ENCODE results near the gene AASDH.

The AASDH gene, protein sequence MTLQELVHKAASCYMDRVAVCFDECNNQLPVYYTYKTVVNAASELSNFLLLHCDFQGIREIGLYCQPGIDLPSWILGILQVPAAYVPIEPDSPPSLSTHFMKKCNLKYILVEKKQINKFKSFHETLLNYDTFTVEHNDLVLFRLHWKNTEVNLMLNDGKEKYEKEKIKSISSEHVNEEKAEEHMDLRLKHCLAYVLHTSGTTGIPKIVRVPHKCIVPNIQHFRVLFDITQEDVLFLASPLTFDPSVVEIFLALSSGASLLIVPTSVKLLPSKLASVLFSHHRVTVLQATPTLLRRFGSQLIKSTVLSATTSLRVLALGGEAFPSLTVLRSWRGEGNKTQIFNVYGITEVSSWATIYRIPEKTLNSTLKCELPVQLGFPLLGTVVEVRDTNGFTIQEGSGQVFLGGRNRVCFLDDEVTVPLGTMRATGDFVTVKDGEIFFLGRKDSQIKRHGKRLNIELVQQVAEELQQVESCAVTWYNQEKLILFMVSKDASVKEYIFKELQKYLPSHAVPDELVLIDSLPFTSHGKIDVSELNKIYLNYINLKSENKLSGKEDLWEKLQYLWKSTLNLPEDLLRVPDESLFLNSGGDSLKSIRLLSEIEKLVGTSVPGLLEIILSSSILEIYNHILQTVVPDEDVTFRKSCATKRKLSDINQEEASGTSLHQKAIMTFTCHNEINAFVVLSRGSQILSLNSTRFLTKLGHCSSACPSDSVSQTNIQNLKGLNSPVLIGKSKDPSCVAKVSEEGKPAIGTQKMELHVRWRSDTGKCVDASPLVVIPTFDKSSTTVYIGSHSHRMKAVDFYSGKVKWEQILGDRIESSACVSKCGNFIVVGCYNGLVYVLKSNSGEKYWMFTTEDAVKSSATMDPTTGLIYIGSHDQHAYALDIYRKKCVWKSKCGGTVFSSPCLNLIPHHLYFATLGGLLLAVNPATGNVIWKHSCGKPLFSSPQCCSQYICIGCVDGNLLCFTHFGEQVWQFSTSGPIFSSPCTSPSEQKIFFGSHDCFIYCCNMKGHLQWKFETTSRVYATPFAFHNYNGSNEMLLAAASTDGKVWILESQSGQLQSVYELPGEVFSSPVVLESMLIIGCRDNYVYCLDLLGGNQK

DNA sequence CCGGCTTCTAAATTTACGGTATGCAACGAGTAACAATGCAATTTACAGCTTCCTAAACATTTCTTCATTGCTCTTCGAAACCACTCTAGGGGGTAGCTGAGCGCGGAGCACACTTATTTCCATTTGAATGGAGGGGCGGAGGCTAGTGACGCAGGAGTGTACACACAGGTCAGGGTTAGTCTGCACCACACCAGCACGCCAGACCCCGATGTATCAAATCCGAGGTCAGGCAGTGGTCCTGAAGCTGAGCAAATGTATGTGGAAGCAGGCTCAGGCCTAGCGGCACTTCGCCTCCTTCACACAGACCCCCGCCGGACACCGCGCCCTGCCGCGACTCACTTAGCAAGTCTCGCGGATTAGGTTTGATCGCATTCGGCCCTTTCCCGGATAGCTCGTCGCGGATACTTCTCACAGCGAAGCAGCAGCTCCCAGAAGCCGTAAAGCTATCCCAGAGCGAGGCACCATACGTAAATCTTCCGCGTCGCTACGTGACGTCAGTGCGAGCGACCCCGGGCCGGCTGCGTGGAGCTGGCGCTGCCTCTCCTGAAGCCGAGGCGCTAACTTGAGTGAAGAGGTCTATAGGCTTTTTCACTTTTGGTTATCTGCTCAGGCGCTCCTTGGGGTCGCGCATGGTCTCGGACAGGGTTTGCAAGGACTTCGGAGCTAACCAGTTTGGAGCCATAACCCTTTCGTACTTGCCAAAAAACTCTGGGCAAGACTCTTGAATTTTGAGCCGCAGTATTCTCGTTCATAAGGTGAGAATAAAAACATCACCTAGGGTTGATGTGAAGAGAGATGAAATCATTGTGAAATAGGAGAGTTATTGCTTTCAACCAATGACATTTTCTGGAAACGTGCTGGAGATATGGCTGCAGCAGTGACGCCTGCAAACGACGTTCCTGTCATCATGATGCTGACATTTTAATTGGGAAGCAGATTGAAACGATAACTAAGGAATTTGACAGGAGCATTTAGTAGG lies at the start of gene AASDH:
Gene AASDH (minus strand): TSS at position 469 of the 979 bp plus-strand sequence. CDS start 3,192 bp downstream, outside the sequence.
- peak; percentile 85 to 95 for DNase-seq (ENCODE audit: low read depth in 1 of 2, low spot score in 1 of 2)

DNA sequence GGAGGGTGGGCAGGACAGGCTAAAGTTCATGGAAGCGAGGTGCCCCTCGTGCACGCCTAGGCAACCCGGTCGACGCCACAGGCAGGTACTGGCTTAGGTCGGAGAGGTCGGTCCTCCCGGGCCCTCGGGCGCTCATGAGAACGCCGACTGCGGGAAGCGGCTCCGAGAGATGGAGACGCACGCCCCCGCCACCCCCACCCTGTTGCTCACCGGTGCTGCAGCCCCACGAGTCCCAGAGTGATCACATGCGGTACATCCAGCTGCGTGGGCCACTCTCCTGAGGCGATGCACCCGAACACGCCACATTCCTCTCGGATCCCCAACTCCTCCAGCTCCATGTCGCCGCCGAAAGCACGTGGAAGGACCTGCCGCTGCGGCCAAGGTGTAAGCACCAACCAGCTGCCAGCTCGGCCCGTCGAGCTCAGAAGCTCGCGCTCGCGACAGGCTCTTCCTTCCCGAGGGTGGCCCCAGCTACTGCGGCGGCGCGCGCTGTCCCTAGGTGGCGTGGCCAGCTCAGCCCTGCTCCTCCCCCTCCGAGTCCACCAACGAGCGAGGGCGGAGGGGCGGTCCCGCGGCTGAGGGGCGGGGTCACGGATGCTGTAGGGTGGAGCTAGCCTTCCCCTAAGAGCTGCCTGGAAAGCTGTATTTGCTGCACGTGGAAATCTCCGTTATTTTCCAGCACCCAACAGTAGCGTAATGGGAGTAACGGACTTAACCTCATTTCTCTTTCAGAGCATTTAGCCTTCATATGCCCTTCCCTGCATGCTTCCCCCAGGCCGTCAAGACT lies 48.0 kb upstream of the AASDH start, which contains the start of gene PPAT:
Gene PPAT (minus strand): TSS at position 476 of the 787 bp plus-strand sequence. CDS start 138 bp downstream, at position 338.
- DNase-seq (ENCODE audit: low read depth in 1 of 2, low spot score in 1 of 2), result peak; percentile 98

DNA sequence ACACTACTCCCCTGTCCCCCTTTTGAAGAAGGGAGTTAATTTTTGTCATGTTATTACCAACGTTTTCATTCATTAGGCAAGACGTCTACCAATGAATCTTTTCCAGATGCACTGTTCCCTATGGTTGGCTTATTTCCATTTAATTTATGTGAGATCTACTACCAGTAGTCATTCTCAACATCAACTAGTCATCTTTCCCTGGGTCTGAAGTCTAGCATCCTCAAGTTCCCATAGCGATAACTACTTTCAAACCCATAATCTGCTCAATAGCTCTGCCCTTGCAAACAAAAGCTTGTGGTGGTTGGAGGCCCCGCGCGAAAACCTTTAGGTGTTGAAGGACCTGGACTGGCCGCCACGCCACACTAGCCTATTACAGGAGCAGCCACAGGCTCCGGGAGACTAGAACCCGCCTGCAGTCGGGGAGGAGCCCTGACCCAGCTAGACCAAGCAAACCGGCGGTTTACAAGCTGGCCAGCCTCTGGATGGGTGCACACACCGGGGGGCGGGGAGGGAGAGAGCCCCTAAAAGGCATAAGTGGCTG lies 47.4 kb upstream of the AASDH start:
- peak in 1 of 2 donors; percentile 13 for DNase-seq (ENCODE audit: low read depth in 1 of 2, low spot score in 1 of 2)

- no peak for DNase-seq (ENCODE audit: low read depth in 1 of 2, low spot score in 1 of 2)
Measured at GRCh38 chr4:56433280-56433679, 46.0 kb upstream of the AASDH start.

- DNase-seq (ENCODE audit: low read depth in 1 of 2, low spot score in 1 of 2), result no peak
Measured at GRCh38 chr4:56430203-56430602, 42.9 kb upstream of the AASDH start.

GRCh38 chr4:56427179-56427578 lies 39.9 kb upstream of the AASDH start:
- DNase-seq (ENCODE audit: low read depth in 1 of 2, low spot score in 1 of 2), result no peak

DNA sequence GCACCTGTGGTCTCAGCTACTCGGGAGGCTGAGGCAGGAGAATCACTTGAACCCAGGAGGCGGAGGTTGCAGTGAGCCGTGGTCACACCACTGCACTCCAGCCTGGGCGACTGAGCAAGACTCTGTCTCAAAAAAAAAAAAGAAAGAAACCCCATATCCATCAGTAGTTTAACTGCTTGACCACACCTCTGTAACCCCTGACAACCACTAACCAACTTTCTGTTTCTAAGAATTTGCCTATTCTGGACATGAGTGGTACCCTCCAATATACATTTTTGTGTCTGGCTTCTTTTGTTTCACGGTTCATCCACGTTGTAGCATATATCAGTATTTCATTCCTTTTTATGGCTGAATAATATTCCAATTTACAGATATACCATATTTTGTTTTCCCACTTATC lies 39.0 kb upstream of the AASDH start:
- DNase-seq (ENCODE audit: low read depth in 1 of 2, low spot score in 1 of 2), result no peak

DNA sequence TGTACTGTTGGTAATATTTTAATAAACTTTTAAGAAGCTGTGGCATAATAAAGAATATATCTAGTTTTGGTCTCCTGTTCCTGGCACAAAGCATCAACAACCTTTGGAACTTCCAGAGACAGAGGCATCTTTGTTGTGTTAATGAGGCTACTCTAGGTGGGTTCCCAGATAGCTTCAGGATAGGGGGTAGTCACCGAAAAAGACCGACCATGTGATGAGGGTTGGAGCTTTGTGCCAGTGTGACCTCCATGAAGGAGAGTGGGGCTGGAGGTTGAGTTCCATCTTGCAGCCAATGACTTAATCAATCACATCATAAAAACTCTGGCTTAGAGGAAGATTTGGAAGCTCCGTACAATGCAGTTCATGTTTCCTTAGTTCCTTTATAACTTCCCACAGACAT lies 38.2 kb upstream of the AASDH start:
- DNase-seq (ENCODE audit: low read depth in 1 of 2, low spot score in 1 of 2), result no peak

DNA sequence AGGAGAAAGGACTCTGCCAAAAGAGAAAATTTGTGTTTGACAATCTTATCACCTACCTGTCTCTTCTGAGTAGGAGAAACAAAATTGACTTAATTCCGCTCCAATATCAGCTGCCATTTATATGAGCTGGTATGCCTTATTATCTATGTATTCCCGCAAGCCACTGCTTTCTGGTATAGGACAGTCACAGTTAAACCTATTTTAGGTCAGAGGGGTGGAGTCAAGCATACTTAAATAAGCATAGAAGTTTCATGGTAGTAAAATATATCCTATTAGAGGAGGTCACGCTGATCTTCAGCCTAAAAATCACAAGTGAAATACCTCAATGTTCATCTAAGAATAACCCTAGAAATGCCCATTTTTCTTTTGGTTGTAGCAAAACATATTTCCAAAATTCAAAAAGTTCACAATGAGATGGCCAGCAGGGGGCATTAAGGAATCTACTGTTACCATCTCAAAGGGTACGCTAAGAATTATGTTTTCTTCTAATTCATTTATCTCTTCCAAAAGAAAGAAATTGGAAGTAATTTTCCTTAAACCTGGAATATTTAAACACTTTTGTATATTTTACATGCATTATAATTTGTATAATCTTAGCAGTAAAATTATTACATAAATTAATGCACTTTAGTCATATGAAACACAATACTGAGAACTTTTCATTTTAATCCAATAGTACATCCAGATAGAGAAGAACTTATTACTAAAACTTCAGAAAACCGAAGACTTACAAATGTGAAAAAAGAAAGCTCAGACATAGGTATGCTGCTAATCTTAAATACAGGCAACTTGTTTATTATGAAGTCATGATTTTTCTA lies 37.6 kb upstream of the AASDH start:
- DNase-seq (ENCODE audit: low read depth in 1 of 2, low spot score in 1 of 2), result no peak

DNA sequence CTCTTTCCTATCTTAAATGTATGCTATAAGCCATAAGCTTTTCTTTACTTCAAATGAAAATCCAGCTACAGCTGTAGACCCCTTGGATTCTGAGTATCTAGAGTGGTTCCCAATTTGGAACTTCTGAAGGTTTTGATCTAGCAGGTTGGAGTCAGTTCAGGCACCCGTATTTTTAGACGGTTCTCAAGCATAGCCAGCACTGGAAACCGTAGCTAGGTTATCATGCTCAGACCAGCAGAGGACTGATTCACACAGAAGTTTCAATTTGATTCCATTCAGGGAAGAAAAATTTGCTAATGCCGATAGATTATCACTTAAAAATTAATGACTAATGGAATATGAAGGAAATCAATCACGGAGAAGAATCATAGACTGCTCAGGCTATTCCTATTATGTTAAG lies 36.9 kb upstream of the AASDH start:
- no peak for DNase-seq (ENCODE audit: low read depth in 1 of 2, low spot score in 1 of 2)

GRCh38 chr4:56417396-56417795 lies 30.1 kb upstream of the AASDH start:
- no peak for DNase-seq (ENCODE audit: low read depth in 1 of 2, low spot score in 1 of 2)

DNA sequence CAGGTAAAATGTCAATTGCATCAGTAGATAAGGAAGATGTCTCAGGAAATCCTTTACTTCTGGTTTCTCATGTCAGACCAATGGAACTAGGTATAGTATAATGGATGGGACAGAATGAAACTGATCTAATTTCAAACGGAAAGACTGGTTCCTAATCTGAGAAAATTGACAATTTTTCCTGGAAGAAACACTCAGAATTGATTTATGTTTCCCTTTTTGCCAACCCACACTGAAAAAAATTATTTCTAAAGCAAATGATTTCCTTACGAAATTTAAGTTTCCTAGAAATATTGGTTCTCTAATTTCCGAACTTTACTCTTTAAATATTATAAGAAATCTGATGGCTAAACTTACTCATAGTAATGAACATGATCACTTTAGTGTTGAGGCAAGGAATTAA lies 29.1 kb upstream of the AASDH start:
- DNase-seq (ENCODE audit: low read depth in 1 of 2, low spot score in 1 of 2), result no peak

DNA sequence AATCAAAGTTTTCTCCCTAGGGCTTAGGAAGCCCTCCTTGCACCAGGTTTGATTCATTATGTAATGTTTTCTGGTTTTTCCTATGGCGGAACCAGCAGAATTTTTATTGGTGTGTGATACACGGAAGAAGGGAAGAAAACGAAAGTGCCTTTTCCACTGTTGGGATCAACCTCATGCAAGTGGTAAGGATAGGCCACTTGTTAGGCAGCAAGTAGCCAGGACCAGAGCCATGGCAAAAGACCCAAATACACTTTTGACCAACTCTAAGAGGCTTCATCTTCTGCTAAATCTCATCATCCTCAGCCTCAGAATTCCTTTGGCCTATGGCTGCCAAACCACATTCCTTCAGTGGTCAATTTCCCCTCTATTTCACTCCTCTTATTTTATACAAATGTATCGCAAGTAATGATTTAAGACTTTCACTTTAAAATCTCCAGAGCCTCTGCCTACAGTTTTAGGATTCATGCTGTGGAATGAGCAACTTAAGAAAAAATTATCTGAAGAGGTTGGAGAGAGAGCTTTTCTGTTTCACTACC lies 26.9 kb upstream of the AASDH start:
- no peak for DNase-seq (ENCODE audit: low read depth in 1 of 2, low spot score in 1 of 2)

DNA sequence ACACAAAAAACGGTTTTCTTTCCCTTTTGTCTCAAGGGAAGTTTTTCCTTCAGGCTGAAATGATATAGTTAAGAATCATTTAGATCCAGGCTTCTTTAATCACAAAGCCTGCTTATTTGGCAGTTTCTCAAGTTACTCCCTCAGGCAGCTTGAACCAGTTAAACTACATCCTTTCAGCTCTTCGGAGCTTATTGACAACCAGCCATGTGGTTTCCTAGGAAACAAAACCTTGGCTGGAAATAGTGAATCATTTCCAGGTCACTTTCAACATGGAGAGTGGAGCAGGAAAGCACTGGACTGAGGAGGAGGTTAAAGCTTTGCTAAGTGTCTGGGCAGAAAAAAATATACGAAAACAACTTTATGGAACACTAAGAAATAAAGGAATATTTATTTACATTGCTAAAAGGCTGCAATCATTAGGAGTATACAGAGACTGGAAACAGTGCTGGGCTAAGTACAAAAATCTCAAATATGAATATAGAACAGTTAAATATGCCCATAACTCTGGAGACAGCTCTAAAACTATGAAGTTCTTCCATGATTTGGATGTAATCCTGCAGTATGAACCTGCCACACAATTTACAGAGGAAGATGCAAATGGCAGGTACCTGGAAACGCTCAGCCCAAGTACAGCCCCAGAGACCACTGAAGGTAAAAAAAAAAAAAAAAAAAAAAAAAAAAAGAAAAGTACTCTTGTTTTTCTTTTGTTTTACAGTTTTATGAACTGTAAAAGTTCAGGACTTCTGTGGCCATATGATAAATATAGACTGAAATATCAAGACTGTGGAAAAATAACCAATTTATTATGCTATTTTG lies 23.2 kb upstream of the AASDH start:
- DNase-seq (ENCODE audit: low read depth in 1 of 2, low spot score in 1 of 2), result no peak

DNA sequence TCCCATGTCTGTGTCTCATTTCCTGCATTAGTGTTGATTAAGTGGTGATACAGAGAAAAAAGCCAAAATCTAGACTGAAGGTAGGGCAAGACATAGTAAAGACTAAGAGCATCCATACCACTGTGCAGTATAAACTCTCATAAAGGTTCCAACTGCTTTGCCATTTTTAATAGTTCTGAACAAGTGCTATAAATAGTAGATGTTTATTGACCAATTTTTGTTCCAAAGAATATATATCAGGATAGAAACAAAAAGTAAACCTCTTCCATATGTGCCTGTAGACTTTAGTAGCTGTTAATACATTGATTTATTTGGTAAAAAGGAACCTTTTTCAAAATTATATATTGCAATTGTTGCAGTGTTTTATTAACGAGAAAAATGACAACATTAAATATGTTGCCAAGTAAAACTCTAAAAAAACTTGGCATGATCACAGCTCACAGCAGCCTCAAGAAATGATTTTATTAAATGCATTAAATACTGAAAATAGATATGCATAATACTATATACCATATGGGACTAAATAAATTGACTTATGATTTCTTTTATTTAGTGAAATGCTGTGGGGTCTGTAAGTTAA lies 22.3 kb upstream of the AASDH start:
- no peak for DNase-seq (ENCODE audit: low read depth in 1 of 2, low spot score in 1 of 2)

DNA sequence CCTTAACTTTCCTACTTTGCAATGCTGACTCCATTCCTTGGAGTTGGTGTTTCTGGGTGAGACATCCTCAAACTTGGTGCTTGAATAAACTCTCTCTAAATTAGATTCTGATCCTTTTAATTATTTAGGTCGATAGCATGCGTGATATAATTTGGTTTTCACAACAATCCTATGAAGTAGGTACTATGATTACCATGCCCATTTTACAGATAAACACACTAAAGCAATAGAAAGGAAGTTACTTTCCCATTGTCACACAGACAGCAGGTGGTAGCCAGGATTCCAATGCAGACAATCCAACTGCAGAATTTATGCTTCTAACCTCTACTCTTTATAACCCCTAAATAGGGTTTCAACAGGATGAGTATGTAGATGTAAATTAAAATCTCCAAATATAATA lies 21.7 kb upstream of the AASDH start:
- no peak for DNase-seq (ENCODE audit: low read depth in 1 of 2, low spot score in 1 of 2)

DNA sequence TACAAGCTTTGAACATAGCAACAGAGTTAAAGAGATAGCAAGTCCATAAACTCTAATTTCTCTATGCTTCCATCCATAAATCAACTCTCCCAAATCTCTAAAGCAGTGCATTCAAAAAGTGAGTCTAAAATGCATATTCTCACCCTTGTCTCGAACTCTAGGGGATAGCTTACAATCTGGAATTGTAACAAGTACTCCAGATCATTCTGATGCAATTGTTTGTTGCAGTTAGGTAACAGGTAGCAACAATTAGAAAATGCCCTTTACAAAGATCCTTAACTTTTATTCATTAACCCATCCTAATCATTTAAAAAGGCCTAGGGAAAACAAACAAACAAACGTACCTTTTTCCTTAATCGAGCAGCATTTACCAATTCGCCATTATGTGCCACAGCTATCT lies 18.9 kb upstream of the AASDH start:
- no peak for DNase-seq (ENCODE audit: low read depth in 1 of 2, low spot score in 1 of 2)

All from stimulated activated CD4-positive, alpha-beta T cell treated with anti-CD3 and anti-CD28 coated beads, Interleukin-15, amount 100 ng/mL, for 1 hour (primary cell).